Uterus (tissue), 2 donors: Measurements from ENCODE around the gene BMPR1A.

Experiments
- CTCF ChIP-seq, 4 experiments: fragments of 200-600 bp in 2 of 4; fragments of 450-650 bp in 2 of 4; sonication (generic) in 2 of 4; IDR thresholded peaks; one replicate each; pipeline ENCODE4 v1.5.1; 2016 to 2019; ENCODE audit warnings: antibody characterized with exemption in 4 of 4, mild to moderate bottlenecking in 2 of 4, moderate library complexity in 1 of 4
- POLR2A ChIP-seq, 2 donors: fragments of 450-650 bp; IDR thresholded peaks; one replicate each; pipeline ENCODE4 v1.6.1; 2016; ENCODE audit warnings: antibody characterized with exemption in 2 of 2, mild to moderate bottlenecking in 1 of 2, moderate library complexity in 1 of 2

GRCh38 chr10:86728056-86728455 lies 28.4 kb upstream of the BMPR1A start:
- no peak for TF ChIP-seq CTCF (IDR thresholded peaks at IDR 0.05)
- no peak for TF ChIP-seq POLR2A (IDR thresholded peaks at IDR 0.05)
